ENCODE results near the gene LAP3.
"Not testable (repeated sequence)": the region's sequence is repeated elsewhere in the genome, so short reads cannot be mapped to it uniquely, and the experiment has no call there.

LAP3 gene

GRCh38 chr4:17576932-17577664 is at the start of gene LAP3:
TSS of gene LAP3 (plus strand) at chr4:17577198. CDS start at chr4:17577466, 268 bp downstream.
- peak within 1 kb of the TSS; percentile 94 for H3K4me3 Mint-ChIP-seq
- H3K27me3 Mint-ChIP-seq (ENCODE audit: low read depth), result no peaks in the 10 kb centered on the region
- H3K36me3 Mint-ChIP-seq (ENCODE audit: low read depth), result peaks cover 20% of the 10 kb centered on the region
- H3K27ac Mint-ChIP-seq, result peak within 1 kb of the TSS; percentile 98
- DNase-seq (ENCODE audit: low spot score), result peak; percentile 97
- peaks cover 17% of the 10 kb centered on the region for H3K4me1 Mint-ChIP-seq (ENCODE audit: low read depth)
- H3K9me3 Mint-ChIP-seq, result no peaks in the 10 kb centered on the region

GRCh38 chr4:17528551-17529165 is 48.3 kb upstream of the LAP3 start:
- Mint-ChIP-seq H3K9me3 (no peaks in the 10 kb centered on the region), H3K27me3 (ENCODE audit: low read depth) (peaks cover 12% of the 10 kb centered on the region), H3K27ac (no peak overlapping the region), H3K4me1 (ENCODE audit: low read depth) (no peaks in the 10 kb centered on the region), H3K36me3 (ENCODE audit: low read depth) (no peaks in the 10 kb centered on the region), H3K4me3 (no peak overlapping the region)
- no peak for DNase-seq (ENCODE audit: low spot score)

- Mint-ChIP-seq H3K27me3 (ENCODE audit: low read depth) (peaks cover 10% of the 10 kb centered on the region), H3K4me3 (no peak overlapping the region), H3K9me3 (no peaks in the 10 kb centered on the region), H3K4me1 (ENCODE audit: low read depth) (peaks cover 4% of the 10 kb centered on the region), H3K36me3 (ENCODE audit: low read depth) (no peaks in the 10 kb centered on the region), H3K27ac (no peak overlapping the region)
- DNase-seq (ENCODE audit: low spot score), result no peak
Observed at GRCh38 chr4:17531538-17532285, 45.3 kb upstream of the LAP3 start.

- Mint-ChIP-seq H3K9me3 (no peaks in the 10 kb centered on the region), H3K36me3 (ENCODE audit: low read depth) (no peaks in the 10 kb centered on the region), H3K4me1 (ENCODE audit: low read depth) (peaks cover 4% of the 10 kb centered on the region), H3K27ac (no peak overlapping the region), H3K4me3 (no peak overlapping the region), H3K27me3 (ENCODE audit: low read depth) (peaks cover 5% of the 10 kb centered on the region)
- no peak for DNase-seq (ENCODE audit: low spot score)
Observed at GRCh38 chr4:17534705-17535104, 42.3 kb upstream of the LAP3 start.

- no peak overlapping the region for H3K4me3 Mint-ChIP-seq
- no peaks in the 10 kb centered on the region for H3K9me3 Mint-ChIP-seq
- no peak for DNase-seq (ENCODE audit: low spot score)
- no peak overlapping the region for H3K27ac Mint-ChIP-seq
- H3K36me3 Mint-ChIP-seq (ENCODE audit: low read depth), result no peaks in the 10 kb centered on the region
- peaks cover 7% of the 10 kb centered on the region for H3K27me3 Mint-ChIP-seq (ENCODE audit: low read depth)
- H3K4me1 Mint-ChIP-seq (ENCODE audit: low read depth), result peaks cover 4% of the 10 kb centered on the region
Observed at GRCh38 chr4:17535242-17535641, 41.8 kb upstream of the LAP3 start.

GRCh38 chr4:17535906-17536305 is 41.1 kb upstream of the LAP3 start:
- DNase-seq (ENCODE audit: low spot score), result no peak
- Mint-ChIP-seq H3K27me3 (ENCODE audit: low read depth) (peaks cover 6% of the 10 kb centered on the region), H3K4me3 (no peak overlapping the region), H3K9me3 (no peaks in the 10 kb centered on the region), H3K4me1 (ENCODE audit: low read depth) (peaks cover 4% of the 10 kb centered on the region), H3K36me3 (ENCODE audit: low read depth) (no peaks in the 10 kb centered on the region), H3K27ac (no peak overlapping the region)

- H3K9me3 Mint-ChIP-seq; H3K27me3 Mint-ChIP-seq (ENCODE audit: low read depth); DNase-seq (ENCODE audit: low spot score); H3K27ac Mint-ChIP-seq; H3K4me3 Mint-ChIP-seq; H3K4me1 Mint-ChIP-seq (ENCODE audit: low read depth); H3K36me3 Mint-ChIP-seq (ENCODE audit: low read depth): not testable (repeated sequence)
Observed at GRCh38 chr4:17537060-17537459, 39.9 kb upstream of the LAP3 start.

- DNase-seq (ENCODE audit: low spot score), result no peak
- Mint-ChIP-seq H3K4me1 (ENCODE audit: low read depth) (peaks cover 4% of the 10 kb centered on the region), H3K36me3 (ENCODE audit: low read depth) (no peaks in the 10 kb centered on the region), H3K4me3 (no peak overlapping the region), H3K27ac (no peak overlapping the region), H3K27me3 (ENCODE audit: low read depth) (peaks cover 12% of the 10 kb centered on the region), H3K9me3 (no peaks in the 10 kb centered on the region)
Observed at GRCh38 chr4:17544205-17544604, 32.8 kb upstream of the LAP3 start.

GRCh38 chr4:17544831-17545234 is 32.2 kb upstream of the LAP3 start:
- H3K27me3 Mint-ChIP-seq (ENCODE audit: low read depth), result peaks cover 12% of the 10 kb centered on the region
- H3K9me3 Mint-ChIP-seq, result no peaks in the 10 kb centered on the region
- H3K4me1 Mint-ChIP-seq (ENCODE audit: low read depth), result peaks cover 4% of the 10 kb centered on the region
- H3K27ac Mint-ChIP-seq, result no peak overlapping the region
- no peak overlapping the region for H3K4me3 Mint-ChIP-seq
- DNase-seq (ENCODE audit: low spot score), result no peak
- H3K36me3 Mint-ChIP-seq (ENCODE audit: low read depth), result no peaks in the 10 kb centered on the region

- Mint-ChIP-seq H3K4me1 (ENCODE audit: low read depth) (peaks cover 4% of the 10 kb centered on the region), H3K9me3 (no peaks in the 10 kb centered on the region), H3K36me3 (ENCODE audit: low read depth) (no peaks in the 10 kb centered on the region), H3K27me3 (ENCODE audit: low read depth) (peaks cover 10% of the 10 kb centered on the region), H3K4me3 (no peak overlapping the region), H3K27ac (no peak overlapping the region)
- no peak for DNase-seq (ENCODE audit: low spot score)
Observed at GRCh38 chr4:17545374-17546140, 31.4 kb upstream of the LAP3 start.

GRCh38 chr4:17546222-17546621 is 30.8 kb upstream of the LAP3 start:
- peaks cover 10% of the 10 kb centered on the region for H3K27me3 Mint-ChIP-seq (ENCODE audit: low read depth)
- no peak for DNase-seq (ENCODE audit: low spot score)
- H3K27ac Mint-ChIP-seq, result no peak overlapping the region
- peaks cover 4% of the 10 kb centered on the region for H3K4me1 Mint-ChIP-seq (ENCODE audit: low read depth)
- no peaks in the 10 kb centered on the region for H3K36me3 Mint-ChIP-seq (ENCODE audit: low read depth)
- H3K9me3 Mint-ChIP-seq, result no peaks in the 10 kb centered on the region
- no peak overlapping the region for H3K4me3 Mint-ChIP-seq

- no peak for DNase-seq (ENCODE audit: low spot score)
- Mint-ChIP-seq H3K9me3 (no peaks in the 10 kb centered on the region), H3K27ac (no peak overlapping the region), H3K36me3 (ENCODE audit: low read depth) (no peaks in the 10 kb centered on the region), H3K4me1 (ENCODE audit: low read depth) (peaks cover 4% of the 10 kb centered on the region), H3K4me3 (no peak overlapping the region), H3K27me3 (ENCODE audit: low read depth) (peaks cover 13% of the 10 kb centered on the region)
Observed at GRCh38 chr4:17546678-17547077, 30.3 kb upstream of the LAP3 start.

GRCh38 chr4:17550549-17550948 is 26.4 kb upstream of the LAP3 start:
- Mint-ChIP-seq H3K27ac (no peak overlapping the region), H3K9me3 (no peaks in the 10 kb centered on the region)

GRCh38 chr4:17552427-17552826 is 24.6 kb upstream of the LAP3 start:
- H3K27ac Mint-ChIP-seq, result no peak overlapping the region
- DNase-seq (ENCODE audit: low spot score), result no peak
- H3K9me3 Mint-ChIP-seq, result no peaks in the 10 kb centered on the region
- peaks cover 9% of the 10 kb centered on the region for H3K4me1 Mint-ChIP-seq (ENCODE audit: low read depth)
- H3K27me3 Mint-ChIP-seq (ENCODE audit: low read depth), result peaks cover 22% of the 10 kb centered on the region
- no peak overlapping the region for H3K4me3 Mint-ChIP-seq
- H3K36me3 Mint-ChIP-seq (ENCODE audit: low read depth), result no peaks in the 10 kb centered on the region

More at GRCh38 chr4:17550549-17550948, 26.4 kb upstream of the LAP3 start:
- Mint-ChIP-seq H3K27me3 (ENCODE audit: low read depth) (peaks cover 18% of the 10 kb centered on the region), H3K4me1 (ENCODE audit: low read depth) (peaks cover 9% of the 10 kb centered on the region), H3K4me3 (no peak overlapping the region), H3K36me3 (ENCODE audit: low read depth) (no peaks in the 10 kb centered on the region)
- no peak for DNase-seq (ENCODE audit: low spot score)
